SU-DHL-6 (cell line): ENCODE measurements around the gene HLA-B.

Source experiments
- H2AFZ ChIP-seq: fragments of 200-600 bp; sonication (generic); 2 replicates; pipeline ENCODE4 v1.6.1; 2014; ENCODE audit warnings: low read depth, mild to moderate bottlenecking, moderate library complexity, mixed read lengths, antibody characterized with exemption, low read length; ENCODE audit not compliant: severe bottlenecking
- H3F3A ChIP-seq: fragments of 200-600 bp; shearing (Covaris generic); 2 replicates; pipeline ENCODE4 v1.6.0; 2016; ENCODE audit warnings: antibody characterized with exemption, mild to moderate bottlenecking; ENCODE audit not compliant: insufficient read depth
- H3K27ac ChIP-seq: fragments of 200-600 bp; sonication (generic); 2 replicates; pipeline ENCODE4 v1.5.1; 2016; ENCODE audit warnings: low read depth, mild to moderate bottlenecking, low read length, moderate library complexity, mixed read lengths
- H3K27me3 ChIP-seq: fragments of 200-600 bp; sonication (generic), shearing (Covaris generic); 2 replicates; pipeline ENCODE4 v1.6.0; 2014; ENCODE audit warnings: mild to moderate bottlenecking, low read length
- H3K36me3 ChIP-seq: fragments of 200-600 bp; sonication (generic); 2 replicates; pipeline ENCODE4 v1.6.1; 2014; ENCODE audit warnings: mild to moderate bottlenecking, low read length, mixed read lengths
- H3K4me2 ChIP-seq: fragments of 300-600, 200-600 bp; shearing (Covaris generic), sonication (generic); 2 replicates; pipeline ENCODE4 v1.6.0; 2014; ENCODE audit warnings: low read length, low read depth, mild to moderate bottlenecking; ENCODE audit not compliant: poor library complexity, severe bottlenecking
- H3K4me3 ChIP-seq: fragments of 200-600 bp; sonication (generic); 2 replicates; pipeline ENCODE4 v1.5.1; 2014; ENCODE audit warnings: antibody characterized with exemption, low read length, mild to moderate bottlenecking, mixed read lengths; ENCODE audit not compliant: insufficient read depth, poor library complexity, severe bottlenecking
- H3K79me2 ChIP-seq: fragments of 200-600 bp; sonication (generic); 2 replicates; pipeline ENCODE4 v1.6.1; 2014; ENCODE audit warnings: mild to moderate bottlenecking, low read length, moderate library complexity; ENCODE audit not compliant: insufficient read depth
- H3K9ac ChIP-seq: fragments of 200-600 bp; sonication (generic); 2 replicates; pipeline ENCODE4 v1.7.0; 2014; ENCODE audit warnings: mild to moderate bottlenecking, low read length
- H3K9me2 ChIP-seq: fragments of 200-600 bp; sonication (generic); replicated peaks from 2 replicates; pipeline ENCODE4 v1.6.1; 2014; ENCODE audit warnings: low read length; ENCODE audit not compliant: insufficient read depth
- H3K9me3 ChIP-seq: fragments of 200-600 bp; sonication (generic); 2 replicates; pipeline ENCODE4 v1.6.1; 2014; ENCODE audit warnings: low read length, mixed read lengths; ENCODE audit not compliant: insufficient read depth
- H4K20me1 ChIP-seq: fragments of 200-600 bp; sonication (generic); 2 replicates; pipeline ENCODE4 v1.6.1; 2014; ENCODE audit warnings: low read depth, mild to moderate bottlenecking, antibody characterized with exemption, low read length, moderate library complexity, mixed read lengths
- CTCF ChIP-seq: fragments of 200-600 bp; sonication (generic); IDR thresholded peaks from one replicate; pipeline ENCODE4 v1.5.1; 2017; ENCODE audit warnings: antibody characterized with exemption, mild to moderate bottlenecking, low read length, moderate library complexity; ENCODE audit not compliant: insufficient read depth, poor library complexity, severe bottlenecking
- EZH2phosphoT487 ChIP-seq: fragments of 200-600 bp; sonication (generic), shearing (Covaris generic); conservative IDR thresholded peaks from 2 replicates; pipeline ENCODE4 v1.6.1; 2018; ENCODE audit warnings: mild to moderate bottlenecking, antibody characterized with exemption, low read length, moderate library complexity, mixed read lengths

HLA-B gene

DNA sequence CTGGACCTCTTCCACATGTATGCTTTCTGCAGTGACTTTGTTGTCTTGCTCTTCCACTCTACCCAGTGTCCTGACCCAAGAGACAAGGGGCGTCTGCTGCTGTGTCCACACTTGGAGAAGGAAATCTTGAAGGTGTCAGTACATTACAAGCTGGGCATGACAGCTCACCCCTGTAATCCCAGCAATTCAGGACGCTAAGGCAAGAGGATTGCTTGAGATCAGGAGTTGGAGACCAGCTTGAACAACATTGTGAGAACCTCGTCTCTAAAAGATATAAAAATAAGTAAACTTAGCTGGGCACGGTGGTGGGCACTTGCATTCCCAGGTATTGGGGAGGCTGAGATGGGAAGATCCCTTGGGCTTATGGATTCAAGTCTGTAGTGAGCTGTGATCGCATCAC is 5.8 kb upstream of the HLA-B start:
- Histone ChIP-seq H3K79me2 (no peaks in the 10 kb centered on the region), H3K36me3 (no peaks in the 10 kb centered on the region), H3K9me3 (no peaks in the 10 kb centered on the region), H3K27ac (no peak overlapping the region), H3F3A (no peaks in the 10 kb centered on the region), H3K9ac (no peak overlapping the region), H2AFZ (no peak overlapping the region), H3K27me3 (peaks cover 3% of the 10 kb centered on the region; the same call in 1 of the 2 replicates), H4K20me1 (no peaks in the 10 kb centered on the region), H3K4me2 (no peak overlapping the region), H3K9me2 (no peaks in the 10 kb centered on the region), H3K4me3 (no peak overlapping the region)
- TF ChIP-seq EZH2phosphoT487 (no peak), CTCF (no peak)

DNA sequence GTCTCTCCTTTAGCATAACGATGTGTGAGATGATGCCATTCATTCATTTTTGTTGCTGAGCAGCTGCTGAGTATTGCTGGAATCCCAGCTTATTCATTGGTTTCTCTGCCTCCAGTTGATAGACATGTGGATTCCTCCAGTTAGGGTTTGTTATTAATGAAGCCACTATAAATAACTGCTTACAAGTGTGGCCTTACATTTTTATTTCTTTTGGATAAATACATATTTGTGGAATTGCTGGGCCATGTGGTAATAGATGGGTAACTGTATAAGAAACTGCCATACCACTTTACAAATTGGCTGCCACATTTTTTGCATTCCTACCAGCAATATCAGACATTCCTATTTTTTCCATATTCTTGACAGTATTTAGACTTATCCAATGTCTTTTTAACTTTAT is 2.6 kb upstream of the HLA-B start:
- H3K27me3 ChIP-seq = peaks cover 3% of the 10 kb centered on the region; the same call in 1 of the 2 replicates
- no peak overlapping the region for H2AFZ ChIP-seq
- H3K9ac ChIP-seq = no peak overlapping the region
- no peaks in the 10 kb centered on the region for H3K79me2 ChIP-seq
- no peak overlapping the region for H3K4me3 ChIP-seq
- H3K36me3 ChIP-seq = no peaks in the 10 kb centered on the region
- no peaks in the 10 kb centered on the region for H3K9me3 ChIP-seq
- no peak overlapping the region for H3K4me2 ChIP-seq
- TF ChIP-seq CTCF (no peak), EZH2phosphoT487 (no peak)
- H4K20me1 ChIP-seq = no peaks in the 10 kb centered on the region
- no peaks in the 10 kb centered on the region for H3K9me2 ChIP-seq
- no peaks in the 10 kb centered on the region for H3F3A ChIP-seq
- H3K27ac ChIP-seq = no peak overlapping the region

DNA sequence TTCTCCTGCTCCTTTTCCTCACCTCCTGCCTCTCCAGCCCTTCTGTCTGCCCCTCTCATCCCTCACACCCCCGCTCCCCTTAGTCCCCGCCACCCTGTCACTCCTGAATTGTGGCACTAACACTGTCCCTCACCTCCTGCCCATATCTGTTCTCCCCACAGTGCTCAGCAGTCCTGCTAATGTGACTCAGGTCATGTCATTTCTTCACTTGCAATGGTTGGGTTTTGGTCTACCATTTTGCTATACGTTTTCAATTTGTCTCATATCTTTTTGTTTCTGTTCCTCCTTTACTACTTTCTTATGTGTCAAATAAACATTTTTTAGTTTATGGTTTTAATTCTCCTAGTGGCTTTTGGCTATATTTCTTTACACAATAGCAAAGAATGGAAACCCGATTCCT is 1.3 kb upstream of the HLA-B start:
- no peak overlapping the region for H3K27ac ChIP-seq
- H3F3A ChIP-seq = no peaks in the 10 kb centered on the region
- H3K36me3 ChIP-seq = no peaks in the 10 kb centered on the region
- no peaks in the 10 kb centered on the region for H3K79me2 ChIP-seq
- no peak overlapping the region for H3K9ac ChIP-seq
- H3K27me3 ChIP-seq = peaks cover 3% of the 10 kb centered on the region; the same call in 1 of the 2 replicates
- H3K4me2 ChIP-seq = no peak overlapping the region
- no peaks in the 10 kb centered on the region for H3K9me3 ChIP-seq
- TF ChIP-seq CTCF (no peak), EZH2phosphoT487 (no peak)
- no peak overlapping the region for H3K4me3 ChIP-seq
- H3K9me2 ChIP-seq = no peaks in the 10 kb centered on the region
- H2AFZ ChIP-seq = no peak overlapping the region
- no peaks in the 10 kb centered on the region for H4K20me1 ChIP-seq
